Heart left ventricle (tissue), 16 donors: ENCODE measurements around the gene ALK. TPM values are rescaled to one million over a fixed set of nuclear protein-coding genes. Genes with fewer than 3 reads are reported as not detected.

Experiments used
- ATAC-seq, 4 donors: fragments of 200-7000 bp; cut with Tn5 transposase; one replicate each; pipeline ENCODE4 v1.9.1; 2020 to 2022; ENCODE audit warnings: moderate library complexity in 4 of 4, mild to moderate bottlenecking in 3 of 4, moderate number of reproducible peaks in 1 of 4
- DNase-seq, 5 donors: peaks; one replicate each; pipeline ENCODE4 v3.0.0-alpha.2; 2020
- H3K27ac ChIP-seq, 12 donors: fragments of 200-600 bp; sonication (generic) in 4 of 12; one replicate each; pipeline versions ENCODE4 v1.5.0 to v1.8.0; 2016 to 2022; ENCODE audit warnings: mild to moderate bottlenecking in 2 of 12
- H3K27me3 ChIP-seq, 9 donors: fragments of 200-600 bp; sonication (generic) in 2 of 9; one replicate each; pipeline versions ENCODE4 v1.5.1 to v1.8.0; 2016 to 2022; ENCODE audit warnings: mild to moderate bottlenecking in 3 of 9
- H3K36me3 ChIP-seq, 9 donors: fragments of 200-600 bp; sonication (generic) in 2 of 9; one replicate each; pipeline versions ENCODE4 v1.5.0 to v1.8.0; 2018 to 2022; ENCODE audit warnings: mild to moderate bottlenecking in 2 of 9
- H3K4me1 ChIP-seq, 12 donors: fragments of 200-600 bp; sonication (generic) in 4 of 12; one replicate each; pipeline versions ENCODE4 v1.5.0 to v1.8.0; 2016 to 2022; ENCODE audit warnings: mild to moderate bottlenecking in 3 of 12
- H3K4me3 ChIP-seq, 12 donors: fragments of 200-600 bp; sonication (generic) in 4 of 12; one replicate each; pipeline versions ENCODE4 v1.5.0 to v1.8.0; 2017 to 2022; ENCODE audit warnings: mild to moderate bottlenecking in 9 of 12, moderate library complexity in 4 of 12
- H3K9me3 ChIP-seq, 12 donors: fragments of 200-600 bp; sonication (generic) in 4 of 12; one replicate each; pipeline versions ENCODE4 v1.5.0 to v1.8.0; 2016 to 2022; ENCODE audit warnings: mild to moderate bottlenecking in 1 of 12
- POLR2A ChIP-seq, 2 donors: fragments of 450-650 bp; IDR thresholded peaks; one replicate each; pipeline ENCODE4 v1.6.1; 2017; ENCODE audit warnings: antibody characterized with exemption in 2 of 2, mild to moderate bottlenecking in 2 of 2, moderate library complexity in 2 of 2
- WGBS, 4 donors: extraction: QIAGEN DNeasy Blood & Tissue Kit in 2 of 4; methylation state at CpG; one replicate each; pipeline versions ENCODE4 v1.1.5 to v1.1.7; 2013 to 2018; 5-methylcytosine and 5-hydroxymethylcytosine counted together
- intact Hi-C, 10 donors: fragments of 100-400 bp; cut with DNase I; formaldehyde crosslinking; loops; one replicate each; pipeline versions ENCODE4 v1.11.1 to v1.14.2; 2022
- polyA plus RNA-seq, 2 donors: library from polyadenylated mRNA; stranded (reverse); fragments of 200-250 nt; gene quantifications; one replicate each; pipeline ENCODE4 v1.2.3, GENCODE V29; 2013
- total RNA-seq, 9 donors: library from RNA; depleted of rRNA in 2 of 9; stranded (reverse); fragments of >200 nt in 2 of 9; fragmentation: NEBNext Ultra II Directional in 3 of 9; extraction: Animal tissue kit (Norgen Biotek cat#: 25700) in 3 of 9; gene quantifications; one replicate each; pipeline versions ENCODE4 v1.1.0 to v1.2.4, GENCODE V29; 2016 to 2023
- TF ChIP-seq, protein P1 (sequence below), 12 donors: fragments of 200-600 bp; sonication (generic) in 4 of 12; IDR thresholded peaks; one replicate each; pipeline versions ENCODE4 v1.5.0 to v1.8.0; 2018 to 2022; ENCODE audit warnings: antibody characterized with exemption in 12 of 12, mild to moderate bottlenecking in 5 of 12
- donor health status: ischemic (EF 13 %, LVEDD 7.1; RV severe dilation, severe dysfunction).
- donor health status: healthy with polysubstance abuse.
- donor health status: DM: no; HTN: yes; CAD: no.
- donor health status: DM: no; HTN: no; CAD: no.
- donor health status: ischemic (EF 25% LVEDD 6.9; RV normal size, moderate dysfunction).
- donor health status: ischemic (EF 25% LVEDD 5.7; RV mildly dilated, moderate dysfunction).
- donor health status: healthy.
- donor health status: DM: yes; HTN: yes; CAD: no.
- donor health status: ischemic (EF 35%, LVEDD 5.7; RV mildly dilated, moderate dysfunction).
- donor health status: nonischemic (EF 11% LVEDD 7.7; RV severe dilation, severe dysfunction).
- donor health status: DM: yes; HTN: yes; CAD: no.
- donor health status: PGD.
- donor health status: ischemic (EF 29% LVEDD 5.4; RV normal size, mild dysfunction).
- donor health status: nonischemic (EF 23%, LVEDD 6.1; RV moderate dilation, normal function).

Gene ALK
- total and polyA plus RNA-seq, 11 donors, result 0.05 to 0.50 (median 0.13) TPM; not detected in 5

DNA sequence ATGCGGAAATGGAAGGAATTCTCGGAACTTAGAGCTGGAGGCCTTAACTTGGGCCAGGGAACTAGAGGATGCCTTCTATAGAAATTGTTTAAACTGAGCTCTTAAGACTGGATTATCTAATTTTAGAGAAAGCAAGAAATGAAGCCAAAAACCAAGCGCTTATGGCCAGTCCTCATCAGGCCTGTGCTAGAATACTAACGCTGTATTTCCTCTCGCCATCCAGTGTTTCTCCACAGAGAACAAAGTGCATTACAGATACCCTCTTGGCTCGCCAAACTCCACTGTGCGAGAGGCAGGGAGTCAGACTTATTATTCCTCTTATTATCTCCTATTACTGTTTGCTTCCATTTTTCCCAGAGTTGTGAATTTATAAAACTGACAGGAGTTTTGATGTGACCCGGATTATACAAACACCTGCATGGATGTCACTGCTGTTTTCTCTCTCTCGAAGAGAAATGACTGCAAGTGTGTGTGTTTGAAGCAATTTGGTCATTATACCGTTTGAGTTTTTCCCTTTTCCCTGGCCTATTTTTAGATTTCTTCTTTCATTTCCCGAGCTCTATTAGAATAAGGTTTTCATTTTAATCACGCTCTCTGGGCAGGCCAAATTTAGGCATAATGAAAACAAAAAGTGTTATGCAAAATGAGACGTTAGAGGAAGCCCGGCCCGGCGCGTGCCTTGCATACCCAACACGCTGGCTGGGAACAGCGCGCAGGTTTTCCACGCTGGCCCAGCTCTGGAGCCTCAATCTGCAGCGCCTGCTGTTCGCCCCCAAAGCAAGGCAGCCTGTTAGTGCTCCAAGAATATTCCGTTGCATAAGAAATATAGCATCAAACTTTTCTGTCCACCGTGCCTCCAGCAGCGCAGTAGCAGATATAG, 103.3 kb downstream of the ALK start:
- intact Hi-C loops, result no loop called here
- TF ChIP-seq POLR2A (IDR thresholded peaks at IDR 0.05), result no peak
- TF ChIP-seq, protein P1, sequence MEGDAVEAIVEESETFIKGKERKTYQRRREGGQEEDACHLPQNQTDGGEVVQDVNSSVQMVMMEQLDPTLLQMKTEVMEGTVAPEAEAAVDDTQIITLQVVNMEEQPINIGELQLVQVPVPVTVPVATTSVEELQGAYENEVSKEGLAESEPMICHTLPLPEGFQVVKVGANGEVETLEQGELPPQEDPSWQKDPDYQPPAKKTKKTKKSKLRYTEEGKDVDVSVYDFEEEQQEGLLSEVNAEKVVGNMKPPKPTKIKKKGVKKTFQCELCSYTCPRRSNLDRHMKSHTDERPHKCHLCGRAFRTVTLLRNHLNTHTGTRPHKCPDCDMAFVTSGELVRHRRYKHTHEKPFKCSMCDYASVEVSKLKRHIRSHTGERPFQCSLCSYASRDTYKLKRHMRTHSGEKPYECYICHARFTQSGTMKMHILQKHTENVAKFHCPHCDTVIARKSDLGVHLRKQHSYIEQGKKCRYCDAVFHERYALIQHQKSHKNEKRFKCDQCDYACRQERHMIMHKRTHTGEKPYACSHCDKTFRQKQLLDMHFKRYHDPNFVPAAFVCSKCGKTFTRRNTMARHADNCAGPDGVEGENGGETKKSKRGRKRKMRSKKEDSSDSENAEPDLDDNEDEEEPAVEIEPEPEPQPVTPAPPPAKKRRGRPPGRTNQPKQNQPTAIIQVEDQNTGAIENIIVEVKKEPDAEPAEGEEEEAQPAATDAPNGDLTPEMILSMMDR (IDR thresholded peaks at IDR 0.05), result no peak
- Histone ChIP-seq H3K27ac (peak overlapping the region in 1 of 12 donors; percentile 3), H3K4me3 (no peak overlapping the region), H3K4me1 (no peaks in the 10 kb centered on the region), H3K9me3 (no peaks in the 10 kb centered on the region), H3K36me3 (no peaks in the 10 kb centered on the region), H3K27me3 (no peaks in the 10 kb centered on the region)
- 80 to 85% (median 82%) methylated on average over 26 of the region's 26 CpGs for WGBS, 4 donors
- no peak for ATAC-seq
- no peak for DNase-seq

DNA sequence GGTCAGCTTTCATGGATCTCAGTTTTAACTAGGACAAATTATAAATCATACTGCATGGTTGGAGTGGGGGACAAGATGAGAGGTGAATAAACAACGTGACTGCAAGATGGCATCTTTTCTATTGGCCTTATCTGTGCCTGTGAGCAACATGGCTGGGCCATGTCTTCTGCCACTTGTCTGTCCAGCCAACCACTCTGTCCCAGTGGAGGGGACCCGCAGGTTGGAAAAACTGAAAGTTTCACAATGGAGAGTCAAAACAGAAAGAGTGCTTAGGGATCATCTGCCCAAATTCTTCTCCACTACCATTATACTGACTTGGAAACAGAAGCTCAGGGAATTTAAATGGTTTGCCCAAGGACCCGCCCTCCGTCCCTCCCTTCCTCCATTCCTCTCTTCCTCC, 104.1 kb downstream of the ALK start:
- Histone ChIP-seq H3K4me3 (no peak overlapping the region), H3K27me3 (peaks cover 0 to under 1% (median 0%) of the 10 kb centered on the region in 9 donors), H3K36me3 (no peaks in the 10 kb centered on the region), H3K4me1 (no peaks in the 10 kb centered on the region), H3K27ac (peak overlapping the region in 1 of 12 donors; percentile 3), H3K9me3 (no peaks in the 10 kb centered on the region)
- WGBS, 4 donors, result 72 to 82% (median 81%) methylated on average over 4 of the region's 4 CpGs
- DNase-seq, result no peak
- intact Hi-C loops, result no loop called here
- ATAC-seq, result no peak
- no peak for TF ChIP-seq POLR2A (IDR thresholded peaks at IDR 0.05)
- TF ChIP-seq, protein P1 (IDR thresholded peaks at IDR 0.05), result no peak

DNA sequence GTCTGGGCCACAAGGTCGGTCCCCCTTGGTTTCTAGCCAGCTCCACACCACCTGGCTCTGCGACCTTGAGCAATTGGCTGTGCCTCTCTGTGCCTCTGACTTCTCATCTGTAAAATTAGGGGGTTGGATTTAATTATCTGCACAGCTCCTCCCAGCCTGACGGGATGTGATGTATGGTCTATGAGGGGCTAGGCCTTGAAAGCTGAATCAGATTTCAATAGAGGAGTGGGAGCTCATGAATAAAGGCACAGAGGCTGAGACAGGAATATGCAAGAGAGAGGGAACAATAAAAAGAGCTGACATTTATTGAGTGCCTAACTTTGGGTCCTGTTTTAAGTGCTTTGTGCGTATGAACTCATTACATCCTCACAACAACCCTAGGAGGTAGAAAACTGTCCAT, 104.7 kb downstream of the ALK start:
- H3K4me1 ChIP-seq, result no peaks in the 10 kb centered on the region
- H3K9me3 ChIP-seq, result no peaks in the 10 kb centered on the region
- peaks cover 0 to 6% (median 0%) of the 10 kb centered on the region in 9 donors for H3K27me3 ChIP-seq
- 57 to 84% (median 65%) methylated on average over 4 of the region's 4 CpGs for WGBS, 4 donors
- TF ChIP-seq, protein P1 (IDR thresholded peaks at IDR 0.05), result no peak
- no peak for TF ChIP-seq POLR2A (IDR thresholded peaks at IDR 0.05)
- DNase-seq (no peak), ATAC-seq (no peak)
- intact Hi-C loops, result no loop called here
- H3K36me3 ChIP-seq, result no peaks in the 10 kb centered on the region
- no peak overlapping the region for H3K4me3 ChIP-seq
- H3K27ac ChIP-seq, result no peak overlapping the region

DNA sequence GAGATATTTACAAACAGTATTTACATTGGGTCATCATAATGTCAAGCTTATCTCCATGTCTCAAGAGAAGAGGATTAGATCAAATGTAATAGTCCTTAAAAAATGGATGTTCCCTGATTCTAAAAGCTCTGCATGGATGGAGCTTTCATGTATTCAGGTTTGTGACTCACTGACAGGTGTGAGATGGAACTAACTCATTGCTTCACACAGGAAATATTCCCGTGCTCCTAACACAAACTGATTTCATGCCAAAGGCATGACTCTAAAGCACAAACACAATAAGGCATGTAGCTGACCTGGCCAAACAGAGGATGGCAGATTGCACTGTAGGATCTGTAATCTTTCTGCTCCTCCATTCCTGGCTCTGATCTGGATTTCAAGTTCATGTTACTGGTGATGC, 110.0 kb downstream of the ALK start:
- no peak overlapping the region for H3K4me3 ChIP-seq
- ATAC-seq, result no peak
- intact Hi-C loops, result no loop called here
- no peak overlapping the region for H3K27ac ChIP-seq
- TF ChIP-seq POLR2A (IDR thresholded peaks at IDR 0.05), result no peak
- TF ChIP-seq, protein P1 (IDR thresholded peaks at IDR 0.05), result no peak
- WGBS, 4 donors, result 22 to 49% (median 28%) methylated on average over 1 of the region's 1 CpG
- no peaks in the 10 kb centered on the region for H3K9me3 ChIP-seq
- H3K36me3 ChIP-seq, result no peaks in the 10 kb centered on the region
- peaks cover 0 to 19% (median 0%) of the 10 kb centered on the region in 9 donors for H3K27me3 ChIP-seq
- DNase-seq, result no peak
- no peaks in the 10 kb centered on the region for H3K4me1 ChIP-seq
